Transverse colon (tissue), 3 donors: ENCODE measurements around the gene ZNF385D.

ENCODE experiments used
- POLR2A ChIP-seq: fragments of 450-650 bp; IDR thresholded peaks from one replicate; pipeline ENCODE4 v1.6.1; 2016; ENCODE audit warnings: antibody characterized with exemption, mild to moderate bottlenecking, moderate library complexity
- TF ChIP-seq, protein P1 (sequence below), 5 experiments: fragments of 200-600 bp in 3 of 5; fragments of 450-650 bp in 2 of 5; sonication (generic) in 3 of 5; IDR thresholded peaks; 1 replicate in 2 of 5; 2 replicates in 3 of 5; pipeline ENCODE4 v1.5.1; 2016 to 2017; ENCODE audit warnings: antibody characterized with exemption in 5 of 5, inconsistent platforms in 3 of 5, mild to moderate bottlenecking in 2 of 5, moderate library complexity in 1 of 5

DNA sequence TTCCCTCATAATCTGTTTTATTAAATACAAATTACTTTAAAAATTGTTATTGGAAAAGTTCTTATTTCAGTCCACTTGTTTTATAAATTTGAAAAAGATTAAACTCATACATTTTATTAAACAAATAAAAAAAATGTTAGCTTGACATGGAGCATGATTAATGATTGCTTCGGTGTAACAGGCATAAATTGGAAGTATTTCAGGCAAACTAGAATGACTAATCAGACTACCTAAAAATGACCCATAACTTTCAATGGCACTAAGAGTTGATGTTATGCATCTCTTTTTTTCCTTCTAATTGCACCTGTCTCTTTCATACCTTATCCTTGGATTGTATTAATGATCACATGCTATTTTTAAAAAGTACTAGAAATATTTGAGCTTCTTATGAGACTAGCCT, 343.3 kb downstream of the ZNF385D start:
- TF ChIP-seq, protein P1, sequence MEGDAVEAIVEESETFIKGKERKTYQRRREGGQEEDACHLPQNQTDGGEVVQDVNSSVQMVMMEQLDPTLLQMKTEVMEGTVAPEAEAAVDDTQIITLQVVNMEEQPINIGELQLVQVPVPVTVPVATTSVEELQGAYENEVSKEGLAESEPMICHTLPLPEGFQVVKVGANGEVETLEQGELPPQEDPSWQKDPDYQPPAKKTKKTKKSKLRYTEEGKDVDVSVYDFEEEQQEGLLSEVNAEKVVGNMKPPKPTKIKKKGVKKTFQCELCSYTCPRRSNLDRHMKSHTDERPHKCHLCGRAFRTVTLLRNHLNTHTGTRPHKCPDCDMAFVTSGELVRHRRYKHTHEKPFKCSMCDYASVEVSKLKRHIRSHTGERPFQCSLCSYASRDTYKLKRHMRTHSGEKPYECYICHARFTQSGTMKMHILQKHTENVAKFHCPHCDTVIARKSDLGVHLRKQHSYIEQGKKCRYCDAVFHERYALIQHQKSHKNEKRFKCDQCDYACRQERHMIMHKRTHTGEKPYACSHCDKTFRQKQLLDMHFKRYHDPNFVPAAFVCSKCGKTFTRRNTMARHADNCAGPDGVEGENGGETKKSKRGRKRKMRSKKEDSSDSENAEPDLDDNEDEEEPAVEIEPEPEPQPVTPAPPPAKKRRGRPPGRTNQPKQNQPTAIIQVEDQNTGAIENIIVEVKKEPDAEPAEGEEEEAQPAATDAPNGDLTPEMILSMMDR (IDR thresholded peaks at IDR 0.05), result no peak
- TF ChIP-seq POLR2A, result no peak
